HG03457 (cell line): ENCODE measurements around the gene PGS1.

Experiments used
- ATAC-seq: cut with Tn5 transposase; IDR thresholded peaks from one replicate; pipeline ENCODE4 v1.9.1; 2021; ENCODE audit warnings: moderate number of reproducible peaks; ENCODE audit not compliant: unreplicated experiment

PGS1 gene

DNA sequence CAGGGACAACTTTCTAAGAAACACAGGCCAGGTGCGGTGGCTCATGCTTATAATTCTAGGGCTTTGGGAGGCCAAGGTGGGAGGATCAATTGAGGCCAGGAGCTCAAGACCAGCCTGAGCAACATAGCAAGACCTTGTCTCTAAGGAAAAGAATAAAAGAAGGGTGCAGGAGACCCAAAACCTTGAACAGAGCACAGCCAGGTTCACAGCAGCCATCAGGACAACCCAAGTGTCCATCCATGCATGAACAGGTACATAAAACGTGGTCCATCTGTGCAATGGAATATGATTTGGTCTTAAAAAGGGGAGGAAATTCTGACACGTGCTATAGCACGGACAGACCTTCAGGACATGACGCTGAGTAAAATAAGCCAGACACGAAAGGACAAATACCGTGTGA, 91.0 kb downstream of the PGS1 start:
- no peak for ATAC-seq

GRCh38 chr17:78471635-78472034, 93.2 kb downstream of the PGS1 start:
- ATAC-seq: no peak

DNA sequence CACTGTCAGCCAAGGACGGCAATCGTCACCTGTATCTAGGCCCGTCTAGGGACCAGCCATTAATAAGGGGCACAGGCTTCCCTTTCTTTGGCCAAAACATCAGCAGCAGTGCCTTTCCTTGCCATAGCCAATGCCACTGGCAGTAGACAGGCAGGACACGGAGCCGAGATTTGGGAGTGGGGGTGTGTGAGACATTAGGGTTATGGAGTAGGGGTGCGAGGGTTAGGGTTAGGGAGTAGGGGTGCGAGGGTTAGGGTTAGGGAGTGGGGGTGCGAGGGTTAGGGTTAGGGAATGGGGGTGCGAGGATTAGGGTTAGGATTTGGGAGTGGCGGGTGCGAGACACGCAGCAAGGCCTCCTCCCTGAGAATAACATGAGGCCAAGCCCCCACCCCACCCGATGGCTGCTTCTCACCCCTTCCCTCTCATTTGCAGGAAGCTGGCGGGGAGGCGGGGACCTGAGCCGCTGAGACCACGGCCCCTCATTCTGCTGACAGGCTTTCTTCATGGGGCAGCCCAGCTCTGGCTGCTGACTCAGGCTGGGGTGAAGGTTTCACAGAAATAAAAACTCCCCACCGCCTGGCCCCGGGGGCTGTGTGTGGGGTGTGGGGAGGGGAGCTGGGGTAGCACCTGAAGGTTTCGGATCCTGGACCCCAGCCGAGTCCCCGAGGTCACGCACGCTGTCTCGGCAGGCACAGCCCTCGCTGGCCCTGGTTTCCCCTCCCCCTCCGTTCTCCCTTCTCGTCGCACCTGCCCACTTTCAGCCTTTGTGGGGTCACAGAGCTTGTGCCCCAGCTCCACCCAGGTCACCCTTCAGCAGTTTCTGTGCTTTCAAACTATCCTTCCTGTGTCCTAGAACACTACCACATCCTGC, 93.8 kb downstream of the PGS1 start:
- ATAC-seq: no peak

GRCh38 chr17:78473951-78474613, 95.6 kb downstream of the PGS1 start:
- no peak for ATAC-seq
